H1 (cell line): ENCODE data around the gene DNMT1. TPM values are rescaled to one million over a fixed set of nuclear protein-coding genes. Genes with fewer than 3 reads are reported as not detected.

Experiments
- CTCF ChIA-PET: fragments of 300-600 bp; sonication (Branson Sonifier 250); formaldehyde crosslinking; loops from one replicate; lab custom pipeline; 2021; ENCODE audit not compliant: partially characterized antibody; lab: Charles Lee
- POLR2A ChIA-PET: fragments of 300-600 bp; sonication (Branson Sonifier 250); formaldehyde crosslinking; loops from one replicate; lab custom pipeline; 2021; ENCODE audit warnings: inconsistent platforms; ENCODE audit not compliant: partially characterized antibody; lab: Charles Lee
- DNase-seq, 2 experiments: peaks; one replicate each; pipeline versions ENCODE4 v3.0.0 to v3.0.0-alpha.2; 2010 to 2022; ENCODE audit warnings: low spot score in 2 of 2, low read depth in 1 of 2, mixed read lengths in 1 of 2
- FAIRE-seq: peaks from 2 replicates; lab custom pipeline; 2011; peaks lifted over from hg19 to GRCh38; lab: Jason Lieb, UNC
- H2AFZ ChIP-seq: 2 replicates; pipeline ENCODE4 v1.8.1; 2012; ENCODE audit warnings: low read length, inconsistent platforms
- H2AK5ac ChIP-seq: 2 replicates; pipeline ENCODE4 v1.6.1; 2013; ENCODE audit warnings: low read depth, low read length
- H2BK120ac ChIP-seq: replicated peaks from 2 replicates; pipeline ENCODE3; 2013; ENCODE audit warnings: low read depth, low read length, inconsistent platforms
- H2BK12ac ChIP-seq: 2 replicates; pipeline ENCODE4 v1.6.1; 2013; ENCODE audit warnings: low read depth, low read length
- H2BK15ac ChIP-seq: 2 replicates; pipeline ENCODE4 v1.6.1; 2013; ENCODE audit warnings: low read length
- H2BK20ac ChIP-seq: 2 replicates; pipeline ENCODE4 v1.6.1; 2013; ENCODE audit warnings: low read length
- H2BK5ac ChIP-seq: 2 replicates; pipeline ENCODE4 v1.6.1; 2013; ENCODE audit warnings: low read depth, low read length
- H3K14ac ChIP-seq: 2 replicates; pipeline ENCODE4 v1.6.1; 2013; ENCODE audit warnings: inconsistent platforms; ENCODE audit not compliant: insufficient read length
- H3K18ac ChIP-seq: 2 replicates; pipeline ENCODE4 v1.6.1; 2013; ENCODE audit warnings: low read length; ENCODE audit errors: extremely low read depth
- H3K23ac ChIP-seq: 2 replicates; pipeline ENCODE4 v1.6.1; 2013; ENCODE audit warnings: inconsistent platforms; ENCODE audit not compliant: insufficient read length
- H3K23me2 ChIP-seq: 2 replicates; pipeline ENCODE4 v1.6.1; 2013; ENCODE audit warnings: low read depth, low read length
- H3K27ac ChIP-seq: 2 replicates; pipeline ENCODE4 v1.6.1; 2011; ENCODE audit warnings: low read depth, low read length, inconsistent platforms
- H3K27me3 ChIP-seq, 4 experiments: replicated peaks in 1 of 4; 1 replicate in 1 of 4; 2 replicates in 3 of 4; pipeline versions ENCODE4 v1.6.1 to v1.8.1; 2011 to 2013; ENCODE audit warnings: low read length in 3 of 4, mild to moderate bottlenecking in 3 of 4, inconsistent platforms in 2 of 4, mixed read lengths in 2 of 4, moderate library complexity in 1 of 4; ENCODE audit not compliant: control insufficient read depth in 3 of 4, insufficient read depth in 3 of 4; ENCODE audit errors: extremely low read depth in 1 of 4
- H3K36me3 ChIP-seq, 4 experiments: 2 replicates each; pipeline versions ENCODE4 v1.6.1 to v1.8.1; 2011 to 2013; ENCODE audit warnings: mild to moderate bottlenecking in 4 of 4, low read length in 3 of 4, moderate library complexity in 2 of 4, control low read depth in 1 of 4, inconsistent platforms in 1 of 4; ENCODE audit not compliant: insufficient read depth in 4 of 4, control insufficient read depth in 2 of 4
- H3K4ac ChIP-seq: replicated peaks from 2 replicates; pipeline ENCODE3; 2013; ENCODE audit warnings: low read length, low read depth, mixed read lengths, inconsistent platforms; ENCODE audit not compliant: insufficient read length
- H3K4me1 ChIP-seq, 4 experiments: replicated peaks in 1 of 4; 1 replicate in 1 of 4; 2 replicates in 3 of 4; pipeline versions ENCODE4 v1.6.1 to v1.8.1; 2011 to 2013; ENCODE audit warnings: low read length in 3 of 4, inconsistent platforms in 2 of 4, mixed read lengths in 1 of 4; ENCODE audit not compliant: insufficient read depth in 4 of 4, control insufficient read depth in 3 of 4
- H3K4me2 ChIP-seq, 2 experiments: 2 replicates each; pipeline versions ENCODE4 v1.6.1 to v1.8.1; 2011 to 2013; ENCODE audit warnings: low read depth in 2 of 2, low read length in 2 of 2, control low read depth in 1 of 2, inconsistent platforms in 1 of 2, mild to moderate bottlenecking in 1 of 2; ENCODE audit not compliant: insufficient read depth in 1 of 2
- H3K4me3 ChIP-seq, 4 experiments: fragments of 200-600, 300-600 bp in 1 of 4; sonication (generic), shearing (Covaris generic), sonication (Bioruptor Twin) in 1 of 4; 2 replicates each; pipeline versions ENCODE4 v1.5.1 to v1.8.1; 2011 to 2016; ENCODE audit warnings: low read length in 4 of 4, low read depth in 3 of 4, control low read depth in 2 of 4, inconsistent platforms in 2 of 4, mild to moderate bottlenecking in 2 of 4, mixed read lengths in 1 of 4, moderate library complexity in 1 of 4; ENCODE audit not compliant: insufficient read depth in 2 of 4; ENCODE audit errors: extremely low read depth in 1 of 4
- H3K56ac ChIP-seq: replicated peaks from 2 replicates; pipeline ENCODE3; 2013; ENCODE audit warnings: low read depth, mild to moderate bottlenecking, mixed read lengths, low read length, inconsistent platforms; ENCODE audit not compliant: insufficient read length
- H3K79me1 ChIP-seq: 2 replicates; pipeline ENCODE4 v1.6.1; 2013; ENCODE audit warnings: low read depth, low read length, control low read depth
- H3K79me2 ChIP-seq, 2 experiments: 2 replicates each; pipeline versions ENCODE4 v1.6.1 to v1.8.1; 2012 to 2013; ENCODE audit warnings: low read length in 2 of 2, mild to moderate bottlenecking in 2 of 2, inconsistent platforms in 1 of 2; ENCODE audit not compliant: insufficient read depth in 2 of 2, control insufficient read depth in 1 of 2
- H3K9ac ChIP-seq, 4 experiments: replicated peaks in 1 of 4; 1 replicate in 1 of 4; 2 replicates in 3 of 4; pipeline versions ENCODE4 v1.6.1 to v1.8.1; 2011 to 2013; ENCODE audit warnings: low read depth in 3 of 4, low read length in 3 of 4, control low read depth in 2 of 4, mild to moderate bottlenecking in 2 of 4, moderate library complexity in 2 of 4, inconsistent platforms in 1 of 4; ENCODE audit errors: extremely low read depth in 1 of 4
- H3K9me3 ChIP-seq, 2 experiments: 2 replicates each; pipeline versions ENCODE4 v1.6.1 to v1.8.1; 2012 to 2013; ENCODE audit warnings: mild to moderate bottlenecking in 2 of 2, moderate library complexity in 2 of 2, control low read depth in 1 of 2, inconsistent platforms in 1 of 2, low read depth in 1 of 2, low read length in 1 of 2, mixed read lengths in 1 of 2; ENCODE audit not compliant: insufficient read depth in 2 of 2
- H4K20me1 ChIP-seq, 2 experiments: replicated peaks in 1 of 2; 2 replicates each; pipeline versions ENCODE3 to v1.8.1; 2011 to 2013; ENCODE audit warnings: inconsistent platforms in 2 of 2, low read length in 2 of 2, mild to moderate bottlenecking in 1 of 2; ENCODE audit not compliant: insufficient read depth in 2 of 2, control insufficient read depth in 1 of 2
- H4K5ac ChIP-seq: 2 replicates; pipeline ENCODE4 v1.6.1; 2013; ENCODE audit warnings: low read length, low read depth, mixed read lengths, inconsistent platforms; ENCODE audit not compliant: insufficient read length
- H4K8ac ChIP-seq: 2 replicates; pipeline ENCODE4 v1.8.0; 2013; ENCODE audit warnings: mild to moderate bottlenecking, moderate library complexity, low read length, inconsistent platforms; ENCODE audit not compliant: insufficient read depth; ENCODE audit errors: extremely low read depth
- H4K91ac ChIP-seq: replicated peaks from 2 replicates; pipeline ENCODE3; 2013; ENCODE audit warnings: low read length, mixed read lengths, inconsistent platforms; ENCODE audit not compliant: insufficient read length
- ASH2L ChIP-seq: fragments of 200-600, 300-600 bp; sonication (generic); IDR thresholded peaks from one replicate; pipeline ENCODE4 v1.7.1; 2017; ENCODE audit warnings: low read length
- CBX8 ChIP-seq: fragments of 300-800, 300-1000 bp; sonication (generic); IDR thresholded peaks from 2 replicates; pipeline ENCODE4 v1.7.1; 2016; ENCODE audit warnings: low read depth, low read length, borderline replicate concordance
- CEBPB ChIP-seq: IDR thresholded peaks from 2 replicates; pipeline ENCODE4 v1.6.1; 2012; ENCODE audit warnings: low read depth, low read length
- KDM4A ChIP-seq: IDR thresholded peaks from one replicate; pipeline ENCODE4 v1.7.1; 2012; ENCODE audit warnings: low read depth, mild to moderate bottlenecking, moderate library complexity, low read length, inconsistent platforms; ENCODE audit not compliant: severe bottlenecking
- TBP ChIP-seq: IDR thresholded peaks from 2 replicates; pipeline ENCODE4 v1.6.1; 2011; ENCODE audit warnings: low read depth, low read length, improper control_type of control experiment
- WGBS, 2 experiments: shearing (Covaris generic) in 1 of 2; methylation state at CpG; one replicate each; pipeline versions ENCODE4 v1.1.6 to v1.1.7; 2013 to 2015; ENCODE audit warnings: low lambda C conversion rate in 2 of 2, mixed read lengths in 2 of 2, inconsistent platforms in 1 of 2, low coverage in 1 of 2, missing lambda C conversion rate in 1 of 2; ENCODE audit not compliant: insufficient replicate concordance in 2 of 2, insufficient coverage in 1 of 2, insufficient read length in 1 of 2; ENCODE audit errors: extremely low coverage in 1 of 2, missing lambda C conversion rate in 1 of 2; 5-methylcytosine and 5-hydroxymethylcytosine counted together
- polyA plus RNA-seq, 7 experiments: library from polyadenylated mRNA; depleted of rRNA in 3 of 7; stranded (reverse) in 5 of 7; unstranded in 2 of 7; fragments of >200 nt in 5 of 7; fragments of 200-250 nt in 2 of 7; gene quantifications; 1 replicate in 5 of 7; 2 replicates in 1 of 7; 4 replicates in 1 of 7; pipeline versions ENCODE4 v1.2.1 to v1.2.3, GENCODE V29; 2011 to 2013; ENCODE audit warnings: missing spikeins in 2 of 7, mixed read lengths in 2 of 7
- total RNA-seq: library from RNA; stranded (reverse); fragmentation: NEBNext Ultra II Directional; extraction: Animal tissue kit (Norgen Biotek cat#: 25700); gene quantifications from 2 replicates; pipeline ENCODE4 v1.2.1, GENCODE V29; 2021
- TF ChIP-seq, protein P1 (sequence below): IDR thresholded peaks from 2 replicates; pipeline ENCODE4 v1.6.1; 2012; ENCODE audit warnings: inconsistent platforms

Gene DNMT1
- total and polyA plus RNA-seq, 2 of the 8 experiments (the other 6 are each of a cell fraction or from before 2014, with no cell fraction given): 101 to 210 TPM

DNA sequence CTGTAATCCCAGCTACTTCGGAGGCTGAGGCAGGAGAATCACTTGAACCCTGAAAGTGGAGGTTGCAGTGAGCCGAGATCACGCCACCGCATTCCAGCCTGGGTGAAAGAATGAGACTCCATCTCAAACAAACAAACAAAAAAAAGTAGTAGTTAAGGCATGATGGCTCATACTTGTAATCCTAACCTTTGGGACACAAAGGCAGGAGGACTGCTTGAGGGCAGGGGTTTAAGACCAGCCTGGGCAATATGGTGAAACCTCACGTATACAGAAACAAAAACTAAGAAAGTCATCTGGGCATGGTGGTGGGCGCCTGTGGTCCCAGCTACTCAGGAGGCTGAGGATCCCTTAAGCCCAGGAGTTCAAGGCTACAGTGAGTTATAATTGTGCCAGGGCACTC, 1.8 kb downstream of the DNMT1 start:
- Histone ChIP-seq H3K27ac (no peak overlapping the region), H3K18ac (no peak overlapping the region), H3K27me3 (no peaks in the 10 kb centered on the region), H2AK5ac (no peak overlapping the region), H3K23me2 (peaks cover 8% of the 10 kb centered on the region), H3K9ac (no peak overlapping the region), H3K9me3 (no peaks in the 10 kb centered on the region), H3K56ac (no peak overlapping the region), H3K79me2 (peaks cover 46 to 64% of the 10 kb centered on the region in 2 experiments), H4K20me1 (peaks cover 2 to 19% of the 10 kb centered on the region in 2 experiments), H2BK5ac (no peak overlapping the region), H3K4me2 (peak overlapping the region; percentile 91 to 93; a peak in 1 of 4 replicates), H3K79me1 (peaks cover 12% of the 10 kb centered on the region), H3K36me3 (peaks cover 0 to 9% (median 1%) of the 10 kb centered on the region in 4 experiments; a peak in 2 of 8 replicates), H3K14ac (no peak overlapping the region), H3K4me3 (peak overlapping the region in 1 of 4 experiments; percentile 84; a peak in 4 of 8 replicates), H2AFZ (no peak overlapping the region), H2BK120ac (no peak overlapping the region), H3K23ac (no peak overlapping the region), H2BK20ac (no peak overlapping the region), H3K4me1 (no peaks in the 10 kb centered on the region), H4K91ac (no peak overlapping the region), H4K5ac (no peak overlapping the region), H2BK15ac (no peak overlapping the region), H2BK12ac (no peak overlapping the region), H3K4ac (no peak overlapping the region), H4K8ac (no peak overlapping the region)
- DNase-seq (no peak), FAIRE-seq (no peak)
- ChIA-PET CTCF (interaction anchor here (1.3 to 1.8 kb wide), 2 partner anchors 34 to 36 kb away, joined by 3 to 6 read pairs; no protein-coding TSS in a partner anchor), POLR2A (interaction anchor here (0.8 to 1.3 kb wide), 3 partner anchors 10 to 87 kb away, joined by 3 to 5 read pairs (median 3); partner anchors contain the start of gene PPAN)
- WGBS, 2 experiments: 82% methylated on average over 6 of the region's 6 CpGs; no CpG with 5 or more reads in 1 of the 2 experiments
- TF ChIP-seq ASH2L: no peak
- TF ChIP-seq KDM4A: no peak
- no peak for TF ChIP-seq CBX8
- no peak for TF ChIP-seq TBP
- no peak for TF ChIP-seq CEBPB
- TF ChIP-seq, protein P1, sequence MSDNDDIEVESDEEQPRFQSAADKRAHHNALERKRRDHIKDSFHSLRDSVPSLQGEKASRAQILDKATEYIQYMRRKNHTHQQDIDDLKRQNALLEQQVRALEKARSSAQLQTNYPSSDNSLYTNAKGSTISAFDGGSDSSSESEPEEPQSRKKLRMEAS: no peak
